MCF 10A (cell line): ENCODE measurements around the gene ERVW-1. TPM values are rescaled to one million over a fixed set of nuclear protein-coding genes. Genes with fewer than 3 reads are reported as not detected.

Source experiments
- BruUV-seq: library from RNA; stranded (reverse); fragments of 400-500 nt; replicated peaks from 2 replicates; lab custom pipeline; 2021; lab: Mats Ljungman, UMichigan
- CTCF ChIA-PET: fragments of 300-600 bp; sonication (Branson Sonifier 250); formaldehyde crosslinking; extraction: SDS; loops from one replicate; lab custom pipeline; 2021; ENCODE audit warnings: antibody characterized with exemption, inconsistent platforms; lab: Yijun Ruan, JAX
- POLR2A ChIA-PET: fragments of 300-600, 350-650 bp; sonication (Branson Sonifier 250); formaldehyde crosslinking; extraction: SDS; loops from one replicate; lab custom pipeline; 2020; ENCODE audit warnings: antibody characterized with exemption, inconsistent platforms; lab: Yijun Ruan, JAX
- DNase-seq: peaks from one replicate; pipeline ENCODE4 v3.0.0-alpha.2; 2018; ENCODE audit not compliant: unreplicated experiment
- H3K27ac Mint-ChIP-seq: one replicate; pipeline ENCODE4 v1.8.0; 2022; ENCODE audit warnings: mild to moderate bottlenecking, low read depth, mixed read lengths; ENCODE audit not compliant: unreplicated experiment
- H3K27me3 Mint-ChIP-seq: one replicate; pipeline ENCODE4 v1.8.0; 2022; ENCODE audit warnings: mixed read lengths; ENCODE audit not compliant: insufficient read depth, unreplicated experiment
- H3K36me3 Mint-ChIP-seq: one replicate; pipeline ENCODE4 v1.8.0; 2022; ENCODE audit warnings: mild to moderate bottlenecking, moderate library complexity, mixed read lengths; ENCODE audit not compliant: insufficient read depth, unreplicated experiment
- H3K4me1 Mint-ChIP-seq: one replicate; pipeline ENCODE4 v1.8.0; 2022; ENCODE audit warnings: mixed read lengths; ENCODE audit not compliant: insufficient read depth, unreplicated experiment
- H3K4me3 Mint-ChIP-seq: one replicate; pipeline ENCODE4 v1.8.0; 2022; ENCODE audit warnings: mild to moderate bottlenecking, moderate library complexity, mixed read lengths; ENCODE audit not compliant: unreplicated experiment
- H3K9me3 Mint-ChIP-seq: one replicate; pipeline ENCODE4 v1.8.0; 2022; ENCODE audit warnings: mixed read lengths; ENCODE audit not compliant: unreplicated experiment
- CTCF ChIP-seq: fragments of 200-600 bp; IDR thresholded peaks from one replicate; pipeline ENCODE4 v1.8.0; 2022; ENCODE audit warnings: antibody characterized with exemption, mild to moderate bottlenecking; ENCODE audit not compliant: unreplicated experiment
- intact Hi-C: fragments of 100-400 bp; cut with micrococcal nuclease; formaldehyde crosslinking; loops from 2 replicates; pipeline ENCODE4 v1.14.1; 2022
- total RNA-seq: library from RNA; stranded (reverse); gene quantifications from 2 replicates; pipeline ENCODE4 v1.2.3, GENCODE V29; 2022

Gene ERVW-1
- total RNA-seq, 1 experiment from 2014 or later = not detected

- intact Hi-C loops = loop anchor here (5.0 kb wide), 1 partner anchor 579 kb away; the partner anchor contains the start of gene MTERF1
- peak; percentile 49 for DNase-seq
- Mint-ChIP-seq H3K9me3 (no peaks in the 10 kb centered on the region), H3K4me1 (peaks cover 11% of the 10 kb centered on the region), H3K36me3 (peaks cover 49% of the 10 kb centered on the region), H3K27ac (no peak overlapping the region), H3K4me3 (no peak overlapping the region), H3K27me3 (no peaks in the 10 kb centered on the region)
- TF ChIP-seq CTCF = peak; percentile 62
- ChIA-PET CTCF (interaction anchor here (0.6 to 3.1 kb wide), 21 partner anchors 9 to 1619 kb away, joined by 3 to 27 read pairs (median 4); partner anchors contain the start of genes ERVW-1 and GATAD1), POLR2A (interaction anchor here (0.7 to 2.1 kb wide), 6 partner anchors 9 to 1530 kb away, joined by 3 to 17 read pairs (median 3); partner anchors contain the start of genes CYP51A1 and GATAD1)
- BruUV-seq = no TSS peak
Observed at GRCh38 chr7:92461027-92462003, 16.4 kb downstream of the ERVW-1 start.

- BruUV-seq = no TSS peak
- H3K36me3 Mint-ChIP-seq = peaks cover 57% of the 10 kb centered on the region
- CTCF ChIA-PET = interaction anchor here (0.6 to 3.1 kb wide), 18 partner anchors 9 to 632 kb away, joined by 3 to 27 read pairs (median 4); partner anchors contain the start of gene GATAD1
- POLR2A ChIA-PET = interaction anchor here (0.7 to 2.1 kb wide), 4 partner anchors 13 to 1531 kb away, joined by 3 to 17 read pairs (median 3); partner anchors contain the start of genes CYP51A1 and GATAD1
- TF ChIP-seq CTCF = no peak
- intact Hi-C loops = loop anchor here (5.0 kb wide), 1 partner anchor 578 kb away; the partner anchor contains the start of gene MTERF1
- H3K4me3 Mint-ChIP-seq = no peak overlapping the region
- peak overlapping the region; percentile 52 for H3K27ac Mint-ChIP-seq
- no peaks in the 10 kb centered on the region for H3K27me3 Mint-ChIP-seq
- H3K9me3 Mint-ChIP-seq = no peaks in the 10 kb centered on the region
- H3K4me1 Mint-ChIP-seq = peaks cover 11% of the 10 kb centered on the region
- DNase-seq = no peak
Observed at GRCh38 chr7:92460510-92460909, 17.2 kb downstream of the ERVW-1 start.

DNA sequence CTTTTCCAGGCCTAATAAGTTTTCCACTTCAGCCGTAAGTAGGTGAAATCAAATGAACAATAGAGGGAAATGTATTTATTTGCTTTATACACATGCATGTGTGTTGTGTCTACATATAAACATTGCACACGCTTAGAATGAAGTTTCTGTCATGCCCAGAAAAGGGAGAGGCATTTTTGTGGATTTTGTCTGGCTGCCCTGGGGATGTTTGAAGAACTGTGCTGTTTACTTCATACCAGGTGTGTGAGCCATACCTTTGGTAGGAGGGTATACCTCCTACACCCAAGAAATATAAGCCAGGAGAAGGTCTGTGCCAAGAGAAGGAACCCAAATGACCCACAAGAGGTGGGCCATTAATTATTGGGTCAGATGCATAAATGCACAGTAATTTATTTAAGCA, 17.6 kb downstream of the ERVW-1 start:
- CTCF ChIA-PET = interaction anchor here (0.6 to 3.1 kb wide), 5 partner anchors 9 to 360 kb away, joined by 3 to 27 read pairs (median 16); partner anchors contain the start of gene GATAD1
- POLR2A ChIA-PET = interaction anchor here (0.6 to 3.9 kb wide), 4 partner anchors 12 to 326 kb away, joined by 3 to 21 read pairs (median 10); partner anchors contain the start of genes CYP51A1 and GATAD1
- no peaks in the 10 kb centered on the region for H3K27me3 Mint-ChIP-seq
- BruUV-seq = no TSS peak
- H3K9me3 Mint-ChIP-seq = no peaks in the 10 kb centered on the region
- no peak for TF ChIP-seq CTCF
- intact Hi-C loops = loop anchor here (5.0 kb wide), 1 partner anchor 578 kb away; the partner anchor contains the start of gene MTERF1
- DNase-seq = no peak
- H3K36me3 Mint-ChIP-seq = peaks cover 61% of the 10 kb centered on the region
- H3K27ac Mint-ChIP-seq = peak overlapping the region; percentile 52
- H3K4me3 Mint-ChIP-seq = no peak overlapping the region
- peaks cover 11% of the 10 kb centered on the region for H3K4me1 Mint-ChIP-seq
